Left ventricle myocardium inferior (tissue), 1 donor: ENCODE measurements around the gene HSPB6. TPM values are rescaled to one million over a fixed set of nuclear protein-coding genes. Genes with fewer than 3 reads are reported as not detected.
A peak's percentile ranks its signal among the peaks of the same experiment; 100 is the strongest.

Experiments used
- DNase-seq: peaks from one replicate; pipeline ENCODE4 v3.0.0-alpha.2; 2020
- H3K27ac ChIP-seq: fragments of 200-600 bp; replicated peaks from 2 replicates; pipeline ENCODE4 v1.8.0; 2021
- H3K27me3 ChIP-seq: fragments of 200-600 bp; 2 replicates; pipeline ENCODE4 v1.8.0; 2021; ENCODE audit warnings: low read depth
- H3K36me3 ChIP-seq: fragments of 200-600 bp; 2 replicates; pipeline ENCODE4 v1.8.0; 2021
- H3K4me1 ChIP-seq: fragments of 200-600 bp; 2 replicates; pipeline ENCODE4 v1.8.0; 2021
- H3K4me3 ChIP-seq: fragments of 200-600 bp; 2 replicates; pipeline ENCODE4 v1.8.0; 2021; ENCODE audit warnings: mild to moderate bottlenecking, moderate library complexity
- H3K9me3 ChIP-seq: fragments of 200-600 bp; replicated peaks from 2 replicates; pipeline ENCODE4 v1.8.0; 2021
- CTCF ChIP-seq: fragments of 200-600 bp; IDR thresholded peaks from 2 replicates; pipeline ENCODE4 v1.8.0; 2021; ENCODE audit warnings: antibody characterized with exemption, mild to moderate bottlenecking, borderline replicate concordance
- intact Hi-C: fragments of 100-400 bp; cut with micrococcal nuclease; formaldehyde crosslinking; loops from one replicate; pipeline ENCODE4 v1.11.0; 2022
- total RNA-seq: library from RNA; stranded (reverse); fragmentation: NEBNext Ultra II Directional; extraction: Animal tissue kit (Norgen Biotek cat#: 25700); gene quantifications from one replicate; pipeline ENCODE4 v1.2.1, GENCODE V29; 2021
- donor health status: DM: no; HTN: yes; CAD: no; lungs with severe emphysema.

The HSPB6 gene
- total RNA-seq, 1 donor from 2014 or later, result 899 TPM

DNA sequence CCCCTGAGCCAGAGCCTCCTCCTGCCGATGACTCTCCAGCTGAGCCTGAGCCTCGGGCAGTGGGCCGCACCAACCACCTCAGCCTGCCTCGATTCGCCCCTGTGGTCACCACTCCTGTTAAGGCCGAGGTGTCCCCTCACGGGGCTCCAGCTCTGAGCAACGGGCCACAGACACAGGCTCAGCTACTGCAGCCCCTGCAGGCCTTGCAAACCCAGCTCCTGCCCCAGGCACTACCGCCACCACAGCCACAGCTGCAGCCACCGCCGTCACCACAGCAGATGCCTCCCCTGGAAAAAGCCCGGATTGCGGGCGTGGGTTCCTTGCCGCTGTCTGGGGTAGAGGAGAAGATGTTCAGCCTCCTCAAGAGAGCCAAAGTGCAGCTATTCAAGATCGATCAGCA is 35.5 kb downstream of the HSPB6 start:
- peaks cover 35% of the 10 kb centered on the region for H3K4me1 ChIP-seq
- peaks cover 65% of the 10 kb centered on the region for H3K36me3 ChIP-seq
- intact Hi-C loops, result no loop called here
- H3K27me3 ChIP-seq, result no peaks in the 10 kb centered on the region
- H3K4me3 ChIP-seq, result no peak overlapping the region
- no peak for TF ChIP-seq CTCF
- no peak overlapping the region for H3K27ac ChIP-seq
- DNase-seq, result no peak
- H3K9me3 ChIP-seq, result no peaks in the 10 kb centered on the region

DNA sequence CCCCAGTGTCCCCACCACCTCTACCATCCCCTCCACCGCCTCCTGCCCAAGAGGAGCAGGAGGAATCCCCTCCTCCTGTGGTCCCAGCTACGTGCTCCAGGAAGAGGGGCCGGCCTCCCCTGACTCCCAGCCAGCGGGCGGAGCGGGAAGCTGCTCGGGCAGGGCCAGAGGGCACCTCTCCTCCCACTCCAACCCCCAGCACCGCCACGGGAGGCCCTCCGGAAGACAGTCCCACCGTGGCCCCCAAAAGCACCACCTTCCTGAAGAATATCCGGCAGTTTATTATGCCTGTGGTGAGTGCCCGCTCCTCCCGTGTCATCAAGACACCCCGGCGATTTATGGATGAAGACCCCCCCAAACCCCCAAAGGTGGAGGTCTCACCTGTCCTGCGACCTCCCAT is 36.2 kb downstream of the HSPB6 start:
- Histone ChIP-seq H3K9me3 (no peaks in the 10 kb centered on the region), H3K4me1 (peaks cover 42% of the 10 kb centered on the region), H3K27ac (no peak overlapping the region), H3K4me3 (no peak overlapping the region), H3K27me3 (no peaks in the 10 kb centered on the region), H3K36me3 (peaks cover 58% of the 10 kb centered on the region)
- intact Hi-C loops, result no loop called here
- no peak for TF ChIP-seq CTCF
- no peak for DNase-seq

GRCh38 chr19:35720163-35720524 is 36.7 kb downstream of the HSPB6 start:
- Histone ChIP-seq H3K27ac (peak overlapping the region; percentile 8), H3K9me3 (no peaks in the 10 kb centered on the region), H3K4me3 (no peak overlapping the region), H3K4me1 (peaks cover 47% of the 10 kb centered on the region), H3K27me3 (no peaks in the 10 kb centered on the region), H3K36me3 (peaks cover 53% of the 10 kb centered on the region)
- intact Hi-C loops, result no loop called here
- DNase-seq, result no peak
- no peak for TF ChIP-seq CTCF

DNA sequence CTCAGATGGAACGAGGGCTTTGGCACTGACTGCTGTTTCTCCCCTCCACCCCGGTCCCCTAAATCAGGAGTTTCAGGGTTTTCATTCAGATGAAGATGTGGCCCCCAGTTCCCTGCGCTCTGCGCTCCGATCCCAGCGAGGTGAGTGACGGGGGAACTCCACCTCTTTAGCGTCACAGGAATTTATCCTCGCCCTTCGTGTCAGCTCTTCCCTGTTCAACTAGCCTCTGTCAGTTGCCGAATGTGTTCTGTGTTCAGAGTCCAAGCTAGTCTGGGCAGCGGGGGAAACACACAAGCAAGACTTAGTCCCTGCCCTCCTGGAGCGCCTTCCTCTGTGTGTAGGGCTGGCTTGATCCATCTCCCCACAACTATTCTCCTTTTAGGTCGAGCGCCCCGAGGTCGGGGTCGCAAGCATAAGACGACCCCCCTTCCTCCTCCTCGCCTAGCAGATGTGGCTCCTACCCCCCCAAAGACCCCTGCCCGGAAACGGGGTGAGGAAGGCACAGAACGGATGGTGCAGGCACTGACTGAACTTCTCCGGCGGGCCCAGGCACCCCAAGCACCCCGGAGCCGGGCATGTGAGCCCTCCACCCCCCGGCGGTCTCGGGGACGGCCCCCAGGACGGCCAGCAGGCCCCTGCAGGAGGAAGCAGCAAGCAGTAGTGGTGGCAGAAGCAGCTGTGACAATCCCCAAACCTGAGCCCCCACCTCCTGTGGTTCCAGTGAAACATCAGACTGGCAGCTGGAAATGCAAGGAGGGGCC is 37.2 kb downstream of the HSPB6 start:
- no peaks in the 10 kb centered on the region for H3K9me3 ChIP-seq
- H3K4me3 ChIP-seq, result peak overlapping the region; percentile 96
- peak overlapping the region; percentile 8 for H3K27ac ChIP-seq
- no peak for DNase-seq
- peaks cover 48% of the 10 kb centered on the region for H3K36me3 ChIP-seq
- no peak for TF ChIP-seq CTCF
- peaks cover 47% of the 10 kb centered on the region for H3K4me1 ChIP-seq
- no peaks in the 10 kb centered on the region for H3K27me3 ChIP-seq
- intact Hi-C loops, result no loop called here

GRCh38 chr19:35718345-35719041 is 38.3 kb downstream of the HSPB6 start:
- no peak for TF ChIP-seq CTCF
- intact Hi-C loops, result no loop called here
- Histone ChIP-seq H3K27me3 (no peaks in the 10 kb centered on the region), H3K36me3 (peaks cover 37% of the 10 kb centered on the region), H3K9me3 (no peaks in the 10 kb centered on the region), H3K27ac (peak overlapping the region; percentile 95), H3K4me1 (peaks cover 47% of the 10 kb centered on the region), H3K4me3 (peak overlapping the region; percentile 96)
- peak; percentile 43 for DNase-seq
